Suprapubic skin (tissue), 4 donors: Measurements from ENCODE around the gene CDC7.
A peak's percentile ranks its signal among the peaks of the same experiment; 100 is the strongest.

Experiments used
- CTCF ChIP-seq, 2 donors: fragments of 200-600 bp in 1 of 2; fragments of 450-650 bp in 1 of 2; sonication (generic) in 1 of 2; IDR thresholded peaks; one replicate each; pipeline ENCODE4 v1.5.1; 2016 to 2019; ENCODE audit warnings: antibody characterized with exemption in 2 of 2, mild to moderate bottlenecking in 1 of 2, moderate library complexity in 1 of 2
- POLR2A ChIP-seq, 2 donors: fragments of 450-650 bp; IDR thresholded peaks; one replicate each; pipeline ENCODE4 v1.6.1; 2017; ENCODE audit warnings: antibody characterized with exemption in 2 of 2, mild to moderate bottlenecking in 2 of 2, moderate library complexity in 2 of 2
- POLR2AphosphoS5 ChIP-seq, 3 donors: sonication (generic); formaldehyde crosslinking; IDR thresholded peaks; one replicate each; pipeline ENCODE4 v1.6.1; 2017; ENCODE audit warnings: antibody characterized with exemption in 3 of 3

- TF ChIP-seq CTCF (IDR thresholded peaks at IDR 0.05), result no peak
- TF ChIP-seq POLR2AphosphoS5 (IDR thresholded peaks at IDR 0.05), result peak in 2 of 3 donors; percentile 38 to 58
- no peak for TF ChIP-seq POLR2A (IDR thresholded peaks at IDR 0.05)
These were observed 64.4 kb downstream of the CDC7 start for GRCh38 chr1:91564888-91565701.
